Cerebellar nuclear complex (tissue), 1 donor: Measurements from ENCODE around the gene TNFRSF6B.
"Not testable (repeated sequence)": the region's sequence is repeated elsewhere in the genome, so short reads cannot be mapped to it uniquely, and the experiment has no call there.

Experiments
- DNase-seq, 2 experiments: peaks; one replicate each; lab custom pipeline; 2025; lab: John Stamatoyannopoulos, UW

Gene TNFRSF6B

DNA sequence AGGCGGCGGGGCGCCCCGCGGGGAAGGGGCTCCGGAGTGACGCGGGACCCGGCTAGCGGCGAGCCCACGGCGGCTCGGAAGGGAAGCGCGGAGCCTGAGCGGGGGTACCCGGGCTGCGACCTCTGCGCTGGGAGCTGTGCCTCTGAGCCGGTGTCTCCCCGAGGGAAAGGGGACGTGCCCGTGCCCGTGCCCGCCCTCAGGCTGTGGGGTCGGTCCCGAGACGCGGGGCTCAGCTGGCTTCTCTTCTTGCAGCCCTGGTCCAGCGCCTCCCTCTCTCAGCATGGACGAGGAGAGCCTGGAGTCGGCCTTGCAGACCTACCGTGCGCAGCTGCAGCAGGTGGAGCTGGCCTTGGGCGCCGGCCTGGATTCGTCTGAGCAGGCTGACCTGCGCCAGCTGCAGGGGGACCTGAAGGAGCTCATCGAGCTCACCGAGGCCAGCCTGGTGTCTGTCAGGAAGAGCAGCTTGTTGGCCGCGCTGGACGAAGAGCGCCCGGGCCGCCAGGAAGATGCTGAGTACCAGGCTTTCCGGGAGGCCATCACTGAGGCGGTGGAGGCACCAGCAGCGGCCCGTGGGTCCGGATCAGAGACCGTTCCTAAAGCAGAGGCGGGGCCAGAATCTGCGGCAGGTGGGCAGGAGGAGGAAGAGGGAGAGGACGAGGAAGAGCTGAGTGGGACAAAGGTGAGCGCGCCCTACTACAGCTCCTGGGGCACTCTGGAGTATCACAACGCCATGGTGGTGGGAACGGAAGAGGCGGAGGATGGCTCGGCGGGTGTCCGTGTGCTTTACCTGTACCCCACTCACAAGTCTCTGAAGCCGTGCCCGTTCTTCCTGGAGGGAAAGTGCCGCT lies 12.1 kb downstream of the TNFRSF6B start:
- DNase-seq, result no peak

DNA sequence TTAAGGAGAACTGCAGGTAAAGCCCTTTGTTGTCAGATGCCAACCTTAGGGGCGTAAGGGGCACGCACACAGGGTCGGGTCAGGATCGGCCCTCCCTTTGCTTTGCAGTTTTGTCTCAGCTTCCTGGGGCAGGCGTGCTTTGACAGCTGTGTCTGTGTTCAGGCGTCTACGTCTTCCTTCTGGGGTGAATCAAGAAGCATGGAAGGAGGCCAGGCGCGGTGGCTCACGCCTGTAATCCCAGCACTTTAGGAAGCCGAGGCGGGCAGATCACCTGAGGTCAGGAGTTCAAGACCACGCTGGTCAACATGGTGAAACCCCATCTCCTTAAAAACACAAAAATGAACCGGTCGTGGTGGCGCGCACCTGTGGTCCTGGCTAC lies 12.7 kb downstream of the TNFRSF6B start:
- DNase-seq, result no peak

DNA sequence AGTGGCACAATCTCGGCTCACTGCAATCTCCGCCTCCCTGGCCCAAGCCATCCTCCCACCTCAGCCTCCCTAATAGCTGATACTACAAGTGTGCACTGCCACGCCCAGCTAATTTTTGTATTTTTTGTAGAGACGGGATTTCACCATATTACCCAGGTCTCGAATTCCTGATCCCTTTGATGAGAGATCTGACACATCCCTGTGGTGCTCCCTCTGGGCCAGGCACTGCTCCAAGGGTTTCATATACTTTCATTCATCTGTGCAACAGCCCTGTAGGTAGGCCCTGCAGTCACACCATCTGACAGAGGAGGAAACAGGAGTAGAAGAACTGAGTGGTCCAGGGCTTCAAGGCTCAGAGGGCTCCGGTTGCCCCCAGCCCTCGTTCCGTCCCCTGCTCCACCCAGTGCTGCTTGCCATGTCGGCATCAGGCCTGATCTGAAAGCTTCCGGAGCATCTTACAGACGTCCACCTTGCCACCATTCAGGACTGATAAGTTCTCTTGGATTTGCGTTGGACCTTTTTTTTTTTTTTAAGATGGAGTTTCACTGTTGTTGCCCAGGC lies 14.7 kb downstream of the TNFRSF6B start:
- no peak for DNase-seq

DNA sequence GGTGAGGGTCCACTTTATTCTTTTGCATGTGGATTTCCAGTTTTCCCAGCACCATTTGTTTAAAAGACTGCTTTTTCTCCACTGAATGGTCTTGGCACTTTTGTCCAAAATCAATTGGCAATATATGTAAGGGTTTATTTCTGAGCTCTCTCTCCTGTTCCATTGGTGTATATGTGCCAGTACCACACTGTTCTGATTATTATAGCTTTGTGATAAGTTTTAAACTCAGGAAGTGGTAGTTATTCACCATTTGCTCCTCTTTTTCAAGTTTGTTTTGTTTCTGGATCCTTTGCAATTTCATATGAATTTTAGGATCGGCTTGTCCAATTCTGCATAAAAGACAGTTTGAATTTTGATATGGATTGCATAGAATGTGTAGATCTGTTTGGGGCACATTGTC lies 15.7 kb downstream of the TNFRSF6B start:
- no peak for DNase-seq

DNA sequence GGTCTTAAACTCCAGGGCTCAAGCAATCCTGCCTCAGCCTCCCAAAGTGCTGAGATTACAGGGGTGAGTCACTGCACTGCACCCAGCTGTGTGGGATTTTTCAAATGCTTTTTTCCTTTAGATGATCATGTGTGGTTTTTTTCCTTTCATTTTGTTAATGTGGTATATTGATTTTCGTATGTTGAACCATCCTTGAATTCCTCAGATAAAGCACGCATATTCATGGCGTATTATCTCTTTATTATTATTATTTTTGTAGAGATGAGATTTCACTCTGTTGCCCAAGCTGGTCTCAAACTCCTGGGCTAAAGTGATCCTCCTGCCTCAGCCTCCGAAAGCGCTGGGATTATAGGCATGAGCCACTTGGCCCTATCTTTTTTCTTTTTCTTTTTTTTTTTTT lies 18.4 kb downstream of the TNFRSF6B start:
- no peak for DNase-seq

DNA sequence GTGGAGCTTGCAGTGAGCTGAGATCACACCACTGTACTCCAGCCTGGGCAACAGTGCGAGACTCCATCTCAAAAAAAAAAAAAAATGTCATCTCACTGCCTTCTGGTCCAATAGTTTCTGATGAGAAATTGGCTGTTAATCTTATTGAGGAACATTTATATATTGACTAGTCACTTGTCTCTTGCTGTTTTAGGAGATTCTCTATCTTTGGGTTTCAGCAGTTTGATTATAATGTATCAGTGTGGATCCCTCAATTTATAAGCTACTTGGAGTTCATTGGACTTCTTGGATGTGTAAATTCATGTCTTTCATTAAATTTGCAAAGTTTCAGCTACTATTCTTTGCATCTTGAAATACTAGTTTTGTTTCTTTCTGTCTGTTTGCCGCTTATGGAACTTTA lies 22.5 kb downstream of the TNFRSF6B start:
- DNase-seq, result no peak

DNA sequence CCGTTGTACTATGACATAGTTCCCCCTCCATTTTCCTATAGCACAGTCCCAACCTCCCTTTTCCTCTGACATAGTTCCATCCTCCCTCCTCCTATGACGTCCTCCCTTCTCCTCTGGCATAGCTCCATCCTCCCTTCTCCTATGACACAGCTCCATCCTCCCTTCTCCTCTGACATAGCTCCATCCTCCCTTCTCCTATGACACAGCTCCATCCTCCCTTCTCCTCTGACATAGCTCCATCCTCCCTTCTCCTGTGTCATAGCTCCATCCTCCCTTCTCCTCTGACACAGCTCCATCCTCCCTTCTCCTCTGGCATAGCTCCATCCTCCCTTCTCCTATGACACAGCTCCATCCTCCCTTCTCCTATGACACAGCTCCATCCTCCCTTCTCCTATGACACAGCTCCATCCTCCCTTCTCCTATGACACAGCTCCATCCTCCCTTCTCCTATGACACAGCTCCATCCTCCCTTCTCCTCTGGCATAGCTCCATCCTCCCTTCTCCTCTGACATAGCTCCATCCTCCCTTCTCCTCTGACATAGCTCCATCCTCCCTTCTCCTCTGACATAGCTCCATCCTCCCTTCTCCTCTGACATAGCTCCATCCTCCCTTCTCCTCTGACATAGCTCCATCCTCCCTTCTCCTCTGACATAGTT lies 26.6 kb downstream of the TNFRSF6B start:
- DNase-seq, result not testable (repeated sequence)

DNA sequence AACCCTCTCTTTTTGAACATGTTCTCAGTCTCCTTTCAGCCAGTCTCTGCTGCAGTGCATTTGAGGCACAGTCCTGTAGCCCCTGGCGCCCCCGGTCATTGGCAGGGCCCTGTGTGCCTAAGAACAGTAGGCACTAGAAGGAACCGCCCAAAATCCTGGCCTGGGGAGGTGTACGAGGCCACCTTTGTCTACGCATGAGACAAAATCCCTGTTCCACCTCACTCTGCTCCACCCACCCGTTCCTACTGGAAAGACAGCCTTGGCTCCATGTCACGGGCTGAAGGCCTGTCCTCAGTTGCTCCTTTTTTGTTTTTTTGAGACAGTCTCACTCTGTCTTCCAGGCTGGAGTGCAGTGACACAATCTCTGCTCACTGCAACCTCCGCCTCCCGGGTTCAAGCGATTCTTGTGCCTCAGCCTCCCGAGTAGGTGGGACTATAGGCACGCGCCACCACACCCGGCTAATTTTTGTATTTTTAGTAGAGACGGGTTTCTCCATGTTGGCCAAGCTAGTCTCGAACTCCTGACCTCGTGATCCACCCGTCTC lies 33.8 kb downstream of the TNFRSF6B start:
- DNase-seq, result not testable (repeated sequence)

DNA sequence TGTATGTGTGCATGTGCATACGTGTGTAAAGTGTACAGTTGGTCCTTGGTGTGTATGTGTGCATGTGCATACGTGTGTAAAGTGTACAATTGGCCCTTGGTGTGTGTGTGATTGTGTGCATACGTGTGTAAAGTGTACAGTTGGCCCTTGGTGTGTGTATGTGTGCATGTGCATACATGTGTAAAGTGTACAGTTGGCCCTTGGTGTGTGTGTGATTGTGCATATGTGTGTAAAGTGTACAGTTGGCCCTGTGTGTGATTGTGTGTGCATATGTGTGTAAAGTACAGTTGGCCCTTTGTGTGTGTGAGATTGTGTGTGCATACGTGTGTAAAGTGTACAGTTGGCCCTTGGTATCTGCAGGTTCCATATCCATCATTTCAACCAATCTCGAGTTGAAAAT lies 35.0 kb downstream of the TNFRSF6B start:
- no peak for DNase-seq

DNA sequence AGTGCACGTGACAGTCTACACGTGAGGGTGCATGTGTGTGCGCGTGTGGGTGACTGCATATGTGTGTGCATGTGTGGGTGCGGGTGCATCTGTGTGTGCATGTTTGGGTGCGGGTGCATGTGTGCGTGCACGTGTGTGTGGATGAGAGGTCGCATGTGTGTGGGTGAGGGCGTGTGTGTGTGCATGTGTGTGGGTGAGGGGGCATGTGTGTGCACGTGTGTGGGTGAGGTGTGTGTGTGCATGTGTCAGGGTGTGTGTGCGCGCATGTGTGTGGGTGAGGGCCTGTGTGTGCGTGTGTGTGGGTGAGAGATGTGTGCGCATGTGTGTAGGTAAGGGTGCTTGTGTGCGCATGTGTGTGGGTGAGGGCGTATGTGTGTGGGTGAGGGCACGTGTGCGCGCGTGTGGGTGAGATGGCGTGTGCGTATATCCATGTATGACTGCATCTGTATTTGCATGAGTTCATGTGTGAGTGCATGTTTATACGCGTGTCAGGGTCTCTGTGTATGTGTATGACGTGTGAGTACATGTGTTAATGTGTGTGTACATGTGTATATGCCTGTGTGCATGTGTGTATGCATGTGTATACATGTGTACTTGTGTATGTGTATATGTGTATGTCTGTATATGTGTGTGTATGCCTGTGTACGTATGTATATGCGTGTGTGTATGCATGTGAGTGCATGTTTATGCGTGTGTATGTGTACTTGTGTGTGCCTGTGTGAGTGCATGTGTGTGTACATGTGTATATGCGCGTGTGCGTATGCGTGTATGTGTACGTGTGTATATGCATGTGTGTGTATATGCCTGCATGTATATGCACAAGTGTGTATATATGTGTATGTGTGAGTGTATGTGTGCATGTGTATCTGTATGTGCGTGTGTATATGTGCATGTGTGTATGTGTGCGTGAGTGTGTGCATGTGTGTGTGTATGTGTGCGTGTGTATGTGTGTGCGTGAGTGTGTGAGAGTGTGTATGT lies 36.0 kb downstream of the TNFRSF6B start:
- DNase-seq, result no peak

DNA sequence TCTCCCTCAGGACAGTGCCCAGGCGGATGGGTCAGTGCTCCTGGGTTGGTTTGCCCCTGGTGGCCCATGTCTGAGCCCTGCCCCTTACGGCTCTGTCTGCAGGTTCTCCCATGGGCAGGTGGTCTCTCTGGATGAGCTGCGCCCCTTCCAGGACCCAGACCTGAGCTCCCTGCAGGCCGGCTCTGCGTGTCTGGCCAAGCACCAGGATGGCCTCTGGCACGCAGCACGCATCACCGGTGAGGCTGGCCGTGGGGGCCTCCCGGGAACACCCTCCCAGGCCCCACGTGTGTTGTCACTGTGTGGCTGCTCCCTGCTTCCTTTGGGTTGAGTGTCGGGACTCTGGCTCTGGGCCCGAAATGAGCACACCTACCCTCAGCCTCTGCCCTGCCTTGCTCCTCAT lies 36.7 kb downstream of the TNFRSF6B start:
- no peak for DNase-seq

DNA sequence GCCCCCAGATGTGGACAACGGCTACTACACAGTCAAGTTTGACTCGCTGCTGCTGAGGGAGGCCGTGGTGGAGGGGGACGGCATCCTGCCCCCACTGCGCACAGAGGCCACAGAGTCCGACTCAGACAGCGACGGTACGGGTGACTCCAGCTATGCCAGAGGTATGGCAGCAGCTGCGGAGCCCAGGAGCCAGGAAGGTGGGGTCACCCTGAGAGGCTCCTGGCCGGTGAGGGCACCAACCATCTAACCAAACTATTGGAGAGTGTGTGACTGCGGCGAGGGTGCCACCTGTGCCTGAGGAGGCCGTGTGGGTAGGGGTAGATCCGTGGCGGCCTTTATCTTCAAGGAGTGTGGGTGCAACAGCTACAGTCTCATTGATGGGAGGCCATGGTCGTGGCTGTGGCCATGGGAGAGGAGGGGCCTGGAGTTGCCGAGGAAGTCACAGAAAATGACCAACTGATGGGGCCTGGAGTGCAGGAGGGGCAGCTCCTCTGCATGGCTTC lies 37.2 kb downstream of the TNFRSF6B start:
- DNase-seq, result no peak

DNA sequence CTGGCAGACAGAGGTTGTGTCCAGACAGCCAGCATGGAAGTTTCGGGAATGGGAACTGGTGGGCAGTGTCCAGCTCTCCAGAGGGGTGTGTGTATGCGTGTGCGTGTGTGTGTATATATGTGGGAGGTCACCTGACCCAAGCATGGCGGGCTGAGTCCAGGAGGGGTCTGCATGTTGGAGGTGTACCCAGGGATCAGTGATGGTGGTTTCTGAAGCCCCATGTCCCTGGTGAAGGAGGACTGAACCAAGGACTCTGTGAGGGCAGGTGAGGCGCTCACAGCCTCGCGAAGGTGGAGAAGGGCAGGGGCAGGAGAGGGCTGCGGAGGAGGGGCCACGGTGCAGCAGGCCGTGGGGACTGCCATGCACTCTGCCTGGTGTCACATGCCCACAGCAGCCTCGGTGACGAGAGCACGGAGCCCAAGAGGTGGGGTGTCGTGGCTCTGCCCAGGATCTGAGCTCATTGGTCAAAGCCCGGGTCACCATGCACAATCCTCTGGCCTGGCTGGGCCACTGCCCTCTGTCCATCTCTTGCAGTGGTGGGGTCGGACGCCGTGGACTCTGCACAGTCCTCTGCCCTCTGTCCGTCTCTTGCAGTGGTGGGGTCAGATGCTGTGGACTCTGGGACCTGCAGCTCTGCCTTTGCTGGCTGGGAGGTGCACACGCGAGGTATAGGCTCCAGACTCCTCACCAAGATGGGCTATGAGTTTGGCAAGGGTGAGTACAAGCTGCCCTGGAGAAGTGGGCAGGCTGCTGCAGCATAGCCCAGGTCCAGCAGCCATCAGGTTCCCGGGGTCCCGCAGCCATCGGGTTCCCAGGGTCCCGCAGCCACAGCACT lies 37.9 kb downstream of the TNFRSF6B start:
- DNase-seq, result no peak

DNA sequence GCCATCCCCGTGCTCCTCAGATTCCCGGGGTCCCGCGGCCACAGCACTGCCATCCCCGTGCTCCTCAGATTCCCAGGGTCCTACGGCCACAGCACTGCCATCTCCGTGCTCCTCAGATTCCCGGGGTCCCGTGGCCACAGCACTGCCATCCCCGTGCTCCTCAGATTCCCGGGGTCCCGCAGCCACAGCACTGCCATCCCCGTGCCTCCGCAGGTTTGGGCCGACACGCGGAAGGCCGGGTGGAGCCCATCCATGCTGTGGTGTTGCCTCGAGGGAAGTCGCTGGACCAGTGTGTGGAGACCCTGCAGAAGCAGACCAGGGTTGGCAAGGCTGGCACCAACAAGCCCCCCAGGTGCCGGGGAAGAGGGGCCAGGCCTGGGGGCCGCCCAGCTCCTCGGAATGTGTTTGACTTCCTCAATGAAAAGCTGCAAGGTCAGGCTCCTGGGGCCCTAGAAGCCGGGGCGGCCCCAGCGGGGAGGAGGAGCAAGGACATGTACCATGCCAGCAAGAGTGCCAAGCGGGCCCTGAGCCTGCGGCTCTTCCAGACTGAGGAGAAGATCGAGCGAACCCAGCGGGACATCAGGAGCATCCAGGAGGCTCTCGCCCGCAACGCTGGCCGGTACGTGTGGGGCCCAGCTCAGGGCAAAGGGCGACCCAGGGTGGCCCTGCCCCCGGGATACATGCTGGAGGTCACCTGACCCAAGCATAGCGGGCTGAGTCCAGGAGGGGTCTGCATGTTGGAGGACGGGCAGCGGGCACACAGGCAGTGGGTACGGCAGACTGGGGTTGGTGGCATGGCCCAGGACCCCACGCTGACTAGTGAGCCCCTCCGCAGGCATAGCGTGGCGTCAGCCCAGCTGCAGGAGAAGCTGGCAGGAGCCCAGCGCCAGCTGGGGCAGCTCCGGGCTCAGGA lies 38.8 kb downstream of the TNFRSF6B start:
- no peak for DNase-seq

DNA sequence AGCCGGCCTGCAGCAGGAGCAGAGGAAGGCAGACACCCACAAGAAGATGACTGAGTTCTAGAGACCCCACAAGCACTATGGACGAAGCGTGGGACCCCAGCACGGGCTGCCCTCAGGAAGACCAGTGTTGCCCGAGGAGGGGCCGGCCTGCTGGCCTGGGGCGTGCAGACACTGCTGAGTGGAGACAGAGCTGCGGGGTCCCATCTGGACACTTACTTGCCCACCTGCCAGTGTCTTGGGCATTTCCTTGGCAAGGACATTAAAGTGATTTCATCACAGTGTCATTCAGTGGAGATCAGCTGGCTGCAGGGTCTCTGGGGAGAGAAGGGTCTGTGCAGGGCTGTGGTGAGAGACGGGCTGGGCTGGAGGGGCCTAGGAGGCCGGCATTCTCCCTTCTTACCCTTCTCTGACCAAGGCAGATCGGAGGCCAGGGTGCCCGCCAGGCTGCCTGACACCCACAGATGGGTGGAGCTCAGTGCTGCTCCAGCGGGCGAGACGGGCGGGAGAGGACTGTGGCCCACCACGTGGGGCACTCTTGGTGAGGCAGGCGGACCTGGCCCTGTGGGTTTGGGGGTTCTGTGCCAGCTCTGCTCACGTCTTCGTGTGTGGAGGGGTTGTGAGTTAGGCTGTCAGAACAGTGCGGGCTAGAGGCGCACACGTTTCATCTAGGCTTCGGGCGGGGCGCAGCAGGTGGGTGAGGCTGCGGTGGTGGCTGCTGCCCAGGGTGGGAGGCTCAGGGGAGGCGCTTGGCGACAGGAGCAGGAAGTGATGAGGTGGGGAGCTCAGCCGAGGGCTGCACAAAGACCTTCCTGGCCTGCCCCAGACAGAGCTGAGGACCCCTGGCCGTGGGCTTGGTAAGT lies 39.6 kb downstream of the TNFRSF6B start, which contains the start of gene LIME1:
Gene LIME1 (plus strand): TSS at position 806 of the 860 bp plus-strand sequence. CDS start 886 bp downstream, outside the sequence.
- no peak for DNase-seq

DNA sequence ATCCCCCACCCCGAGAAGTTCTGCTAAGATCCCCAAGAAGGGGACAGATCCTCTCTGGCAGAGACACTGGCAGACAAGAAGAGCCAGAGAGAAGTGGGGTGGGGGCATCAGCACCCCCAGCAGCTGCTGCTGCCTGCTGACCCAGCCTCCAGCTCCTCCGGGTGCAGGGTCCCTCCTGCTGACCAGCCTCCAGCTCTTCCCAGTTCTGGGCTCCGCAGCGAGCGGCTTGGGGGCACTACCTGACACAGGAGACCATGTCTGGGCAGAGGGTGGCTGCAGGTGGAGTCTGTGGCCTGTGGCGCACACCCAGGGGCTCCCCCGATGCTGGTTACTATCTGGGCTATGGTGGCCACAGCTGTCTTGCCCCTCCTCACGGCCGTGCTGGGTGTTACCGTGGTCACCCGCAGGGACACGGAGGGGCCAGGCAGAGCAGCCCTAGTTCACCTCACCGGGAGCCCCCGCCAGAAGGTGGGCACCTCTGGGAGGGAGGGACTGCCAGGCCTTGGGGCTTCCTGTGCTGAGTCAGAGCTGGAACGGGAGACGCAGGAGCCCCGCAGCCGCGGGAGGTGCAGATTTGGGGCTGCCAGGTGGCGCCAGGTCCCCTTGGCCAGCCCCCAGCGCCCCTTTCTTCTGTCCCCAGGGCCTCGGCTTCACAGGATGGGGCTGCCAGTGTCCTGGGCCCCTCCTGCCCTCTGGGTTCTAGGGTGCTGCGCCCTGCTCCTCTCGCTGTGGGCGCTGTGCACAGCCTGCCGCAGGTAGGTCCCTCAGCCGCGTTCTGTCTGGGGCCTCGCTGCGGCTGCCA lies 40.6 kb downstream of the TNFRSF6B start:
- DNase-seq, result no peak

DNA sequence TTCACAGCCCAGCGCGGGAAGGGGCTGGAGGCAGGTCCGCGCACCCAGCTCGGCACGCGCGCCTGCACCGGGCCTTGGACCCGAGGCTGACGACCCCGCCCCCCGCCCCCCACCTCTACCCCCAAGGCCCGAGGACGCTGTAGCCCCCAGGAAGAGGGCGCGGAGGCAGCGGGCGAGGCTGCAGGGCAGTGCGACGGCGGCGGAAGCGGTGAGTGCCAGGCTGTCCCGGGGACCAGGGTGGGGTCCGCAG lies 41.2 kb downstream of the TNFRSF6B start:
- DNase-seq, result no peak
